DMS153 treated with DMSO at 0.1 percent for 48 hours (cell line): ENCODE results near the gene TSR3.

Experiments used
- DNase-seq: peaks from one replicate; lab custom pipeline; 2025; ENCODE audit not compliant: unreplicated experiment; lab: John Stamatoyannopoulos, UW

The TSR3 gene

DNA sequence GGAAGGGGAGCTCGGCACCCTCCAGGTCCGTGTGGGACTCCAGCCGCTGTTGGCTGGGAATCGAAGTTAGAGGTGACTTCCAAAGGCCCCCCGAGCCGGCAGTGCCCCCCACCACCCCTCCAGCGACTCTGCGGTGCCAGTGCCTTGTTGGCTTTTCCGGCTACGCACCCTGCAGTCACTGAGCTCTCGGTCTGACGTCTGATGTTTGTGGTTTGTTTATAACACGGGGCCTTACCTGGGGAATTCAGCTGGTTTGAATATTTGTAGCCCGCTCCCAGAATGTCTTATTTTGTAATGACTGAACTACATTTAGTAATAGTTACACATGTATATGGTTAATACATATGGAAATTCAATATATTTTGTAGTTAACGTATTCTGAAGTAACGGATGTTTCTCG is 25.3 kb downstream of the TSR3 start:
- DNase-seq: no peak

DNA sequence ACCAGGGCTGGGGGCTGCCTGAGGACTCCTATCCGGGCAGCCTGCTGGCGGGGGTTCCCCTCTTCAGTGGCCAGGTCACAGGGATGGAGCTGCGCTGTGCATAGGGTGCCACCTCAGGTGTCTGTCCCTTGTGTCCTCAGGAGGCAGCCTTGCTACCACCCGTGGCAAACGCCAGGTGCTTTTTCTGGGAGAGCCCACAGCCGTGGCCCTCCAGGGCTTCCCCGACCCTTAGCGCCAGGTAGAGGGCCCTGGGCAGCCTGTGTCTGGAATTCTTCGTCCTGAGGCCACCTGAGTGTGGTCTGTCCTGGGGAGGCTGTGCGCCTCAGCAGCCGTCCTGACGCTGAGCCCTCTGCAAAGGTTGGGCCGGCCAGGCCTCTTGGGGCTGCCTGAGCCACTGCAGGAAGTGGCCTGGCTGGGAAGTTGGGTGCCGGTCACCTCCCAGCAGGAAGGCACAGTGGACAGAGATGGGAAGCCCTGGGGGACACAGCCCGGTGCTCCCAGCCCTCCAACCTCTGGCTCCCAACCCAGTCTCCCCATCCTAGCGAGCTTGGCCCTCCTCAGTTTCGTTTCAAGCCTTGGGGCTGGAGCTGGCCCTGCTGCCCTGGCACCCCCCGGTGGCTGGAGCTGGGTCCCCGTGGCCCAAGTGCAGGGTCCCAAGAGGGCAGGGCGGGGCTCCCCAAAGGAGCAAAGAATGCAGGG is 25.9 kb downstream of the TSR3 start:
- DNase-seq: no peak

DNA sequence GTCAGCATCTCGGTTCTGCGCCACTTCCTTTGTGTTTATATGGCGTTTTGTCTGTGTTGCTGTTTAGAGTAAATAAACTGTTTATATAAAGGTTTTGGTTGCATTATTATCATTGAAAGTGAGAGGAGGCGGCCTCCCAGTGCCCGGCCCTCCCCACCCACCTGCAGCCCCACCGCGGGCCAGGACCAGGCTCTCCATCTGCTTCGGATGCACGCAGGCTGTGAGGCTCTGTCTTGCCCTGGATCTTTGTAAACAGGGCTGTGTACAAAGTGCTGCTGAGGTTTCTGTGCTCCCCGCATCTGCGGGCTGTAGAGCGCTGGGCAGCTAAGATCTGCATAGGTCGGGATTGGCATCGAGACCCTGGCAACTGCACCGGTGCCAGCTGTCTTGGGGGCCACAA is 26.4 kb downstream of the TSR3 start:
- no peak for DNase-seq

DNA sequence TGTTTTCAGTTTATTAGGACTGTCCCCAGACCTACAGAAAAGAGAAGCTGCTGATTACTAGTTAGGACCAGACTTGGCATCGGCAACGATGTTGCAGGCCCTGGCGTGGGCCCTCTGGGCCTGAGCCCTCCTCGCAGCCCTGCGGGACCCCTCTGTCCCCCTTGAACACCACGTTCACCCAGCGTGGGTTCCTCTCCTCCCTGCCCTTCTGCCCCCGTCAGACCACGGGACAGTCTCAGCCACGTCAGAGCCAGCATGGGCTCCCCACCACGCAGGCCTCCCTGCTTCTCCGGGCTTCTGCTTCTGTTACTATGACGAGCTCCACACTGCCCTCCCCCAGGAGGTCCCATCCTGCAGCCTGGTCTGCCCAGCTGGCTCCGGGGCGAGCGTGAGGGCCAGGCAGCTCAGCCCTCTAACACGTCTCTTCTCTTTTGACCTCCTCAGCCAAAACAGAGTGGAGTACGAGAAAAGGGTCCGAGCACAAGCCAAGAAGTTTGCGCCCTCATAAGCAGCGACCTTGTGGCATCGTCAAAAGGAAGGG is 27.3 kb downstream of the TSR3 start:
- no peak for DNase-seq

DNA sequence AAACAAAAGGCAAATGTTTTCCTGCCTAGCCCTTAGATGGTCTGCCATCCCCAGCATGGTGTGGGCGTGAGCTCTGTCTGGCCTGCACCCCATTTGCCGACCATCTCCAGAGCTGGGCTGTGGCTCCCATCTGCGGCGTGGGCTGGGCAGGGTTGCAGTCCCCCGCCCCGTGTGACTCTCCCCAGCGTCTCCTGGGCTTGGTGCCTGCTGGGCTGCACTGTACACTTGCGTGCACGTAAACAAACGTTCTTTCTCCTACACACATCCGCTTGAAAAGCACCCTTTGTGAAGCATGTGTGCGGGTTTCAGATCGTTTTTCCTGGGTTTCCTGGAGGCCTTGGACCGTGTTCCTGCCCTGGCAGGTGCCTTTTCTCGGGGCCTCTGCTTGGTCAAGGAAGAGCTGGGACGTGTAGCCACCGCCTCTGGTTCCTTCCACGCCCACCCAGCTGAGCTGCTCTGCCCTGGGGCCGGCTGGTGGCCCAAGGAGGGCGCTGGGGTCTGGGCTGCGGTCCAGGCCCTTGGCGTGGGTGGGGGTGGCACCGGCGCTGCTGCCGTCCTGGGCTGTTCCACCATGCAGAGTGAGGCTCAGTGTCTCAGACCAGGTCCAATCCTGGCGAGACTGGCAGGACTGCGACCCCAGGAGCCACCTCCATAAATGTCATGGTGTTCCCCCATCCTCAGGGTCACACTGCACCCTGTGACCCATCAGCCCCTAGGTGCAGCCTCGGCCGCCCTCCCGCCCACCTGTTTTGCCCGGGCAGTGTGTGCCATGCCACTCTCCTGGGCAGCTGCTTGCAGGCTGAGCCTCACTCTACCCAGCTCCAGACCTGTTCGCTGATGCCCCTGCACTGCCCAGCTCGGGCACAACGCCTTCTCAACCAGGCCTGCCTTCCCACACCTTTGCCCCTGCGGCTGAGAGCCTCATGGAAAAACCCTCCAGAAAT is 28.1 kb downstream of the TSR3 start:
- DNase-seq: no peak

DNA sequence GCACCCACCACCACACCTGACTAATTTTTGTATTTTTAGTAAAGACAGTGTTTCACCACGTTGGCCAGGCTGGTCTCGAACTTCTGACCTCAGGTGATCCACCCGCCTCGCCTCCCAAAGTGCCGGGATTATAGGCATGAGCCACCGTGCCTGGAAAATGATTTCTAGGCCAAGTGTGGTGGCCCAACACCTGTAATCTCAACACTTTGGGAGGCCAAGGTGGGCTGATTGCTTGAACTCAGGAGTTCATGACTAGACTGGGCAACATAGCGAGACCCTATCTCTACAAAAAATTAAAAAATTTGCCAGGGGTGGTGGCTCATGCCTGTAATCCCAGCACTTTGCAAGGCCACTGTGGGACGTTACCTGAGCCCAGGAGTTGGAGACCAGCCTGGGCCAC is 29.3 kb downstream of the TSR3 start:
- no peak for DNase-seq

DNA sequence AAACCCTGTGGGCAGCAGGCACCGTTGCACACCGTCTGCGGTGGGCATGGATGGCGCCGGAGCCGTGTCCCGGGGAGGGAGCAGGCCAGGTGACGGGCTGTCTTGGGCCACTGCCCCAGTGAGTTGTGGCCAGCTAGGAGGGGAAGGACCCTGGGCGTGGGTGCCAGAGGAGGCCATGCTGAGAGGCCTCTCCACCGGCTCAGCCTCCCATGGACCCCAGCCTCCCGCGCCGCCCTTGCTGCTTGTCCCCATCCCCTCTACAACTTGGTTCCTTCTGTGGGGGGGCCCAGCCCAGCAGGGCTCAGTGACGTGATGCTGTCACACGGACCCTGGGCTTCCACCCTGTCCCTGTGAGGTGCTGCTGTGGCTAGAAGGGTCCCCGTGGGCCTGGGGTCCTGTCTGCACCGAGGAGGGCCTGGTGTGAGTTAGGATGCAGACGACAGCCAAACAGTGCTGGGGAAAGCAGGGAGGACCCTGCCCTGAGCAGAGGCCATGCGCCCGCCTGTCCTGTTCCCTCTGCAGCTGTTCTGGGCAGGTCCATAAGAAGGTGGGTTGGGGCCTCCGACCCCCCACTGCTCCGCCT is 30.9 kb downstream of the TSR3 start:
- DNase-seq: no peak

DNA sequence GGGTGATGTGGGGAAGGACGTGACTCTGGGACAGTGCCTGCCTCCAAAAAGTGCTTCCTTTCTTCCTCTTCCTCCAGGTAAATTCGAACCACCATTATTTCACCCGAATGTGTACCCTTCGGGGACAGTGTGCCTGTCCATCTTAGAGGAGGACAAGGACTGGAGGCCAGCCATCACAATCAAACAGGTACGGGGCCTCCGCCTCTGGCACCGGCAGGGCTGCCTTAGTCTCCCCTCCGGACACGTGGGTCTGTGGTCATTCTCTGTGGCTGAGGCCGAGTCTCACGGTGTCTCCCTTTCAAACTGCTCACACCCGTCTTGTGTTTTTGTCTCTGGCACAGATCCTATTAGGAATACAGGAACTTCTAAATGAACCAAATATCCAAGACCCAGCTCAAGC is 31.6 kb downstream of the TSR3 start:
- no peak for DNase-seq

DNA sequence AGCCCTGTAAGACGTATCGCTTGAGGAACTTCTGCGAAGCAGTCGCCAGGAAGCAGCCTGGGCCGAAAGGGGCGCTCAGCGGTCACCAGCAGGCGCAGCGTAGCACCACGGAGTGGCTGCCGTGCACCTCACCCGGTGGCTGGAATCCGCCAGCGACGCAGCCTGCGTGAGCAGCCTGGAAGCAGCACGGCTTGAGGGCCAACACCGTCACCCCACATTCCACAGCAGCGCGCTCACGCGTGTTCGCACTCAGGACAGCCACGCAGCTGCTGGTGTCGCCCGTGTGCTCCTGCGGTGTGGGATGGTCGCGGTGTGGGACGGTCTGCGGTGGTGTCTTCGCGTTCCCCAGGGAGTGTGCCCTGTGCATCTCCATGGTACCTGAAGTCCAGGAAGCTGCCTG is 32.6 kb downstream of the TSR3 start:
- DNase-seq: no peak

DNA sequence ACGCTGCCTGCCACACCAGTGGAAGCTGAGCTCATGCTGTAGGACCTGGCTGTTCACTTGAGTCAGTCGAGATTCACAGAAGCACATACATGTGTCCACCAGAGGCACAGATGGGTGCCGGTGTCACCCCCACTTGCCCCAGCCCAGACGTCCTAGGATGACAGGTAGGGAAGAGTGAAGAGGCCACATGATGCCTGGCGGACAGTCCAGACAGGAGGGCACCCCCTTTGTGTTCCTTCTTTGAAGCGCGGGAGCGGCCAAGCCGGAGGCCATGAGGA is 33.5 kb downstream of the TSR3 start:
- DNase-seq: no peak

DNA sequence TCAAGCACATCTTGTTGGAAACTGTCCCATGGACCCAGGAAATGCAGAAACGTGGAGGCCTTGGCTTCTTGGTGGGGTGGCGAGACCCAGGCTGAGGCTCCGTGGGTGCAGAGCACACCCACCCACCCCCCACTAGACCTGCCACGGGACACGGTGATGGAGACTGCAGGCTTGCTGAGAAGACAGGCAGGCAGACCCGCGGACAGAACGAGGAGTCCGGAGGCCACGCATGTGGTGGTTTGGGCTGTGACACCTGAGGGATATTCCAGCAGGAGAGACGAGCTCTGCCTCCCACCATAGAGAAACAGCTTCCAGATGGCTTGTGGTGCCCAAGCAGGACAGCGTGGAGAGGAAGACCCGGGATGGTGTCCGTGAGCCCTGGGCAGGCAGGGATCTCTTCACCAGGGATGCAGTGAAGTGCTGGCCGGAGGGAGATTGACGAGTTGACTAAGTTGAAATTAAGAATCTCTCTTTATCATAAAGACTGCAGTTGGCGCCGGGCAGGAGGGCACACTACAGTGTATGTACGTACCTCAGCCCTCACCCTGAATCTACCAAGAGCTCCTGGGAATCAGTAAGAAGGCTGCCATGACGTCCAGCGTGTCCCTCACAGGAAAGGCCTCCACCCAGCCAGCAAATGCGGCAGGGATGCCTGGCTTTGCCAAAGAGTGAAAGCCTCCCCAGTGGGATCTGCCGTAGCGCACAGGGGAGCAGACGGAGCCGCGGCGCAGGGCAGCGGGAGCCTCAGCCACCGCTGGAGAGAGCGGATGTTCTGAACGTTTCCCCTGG is 34.0 kb downstream of the TSR3 start:
- DNase-seq: no peak

DNA sequence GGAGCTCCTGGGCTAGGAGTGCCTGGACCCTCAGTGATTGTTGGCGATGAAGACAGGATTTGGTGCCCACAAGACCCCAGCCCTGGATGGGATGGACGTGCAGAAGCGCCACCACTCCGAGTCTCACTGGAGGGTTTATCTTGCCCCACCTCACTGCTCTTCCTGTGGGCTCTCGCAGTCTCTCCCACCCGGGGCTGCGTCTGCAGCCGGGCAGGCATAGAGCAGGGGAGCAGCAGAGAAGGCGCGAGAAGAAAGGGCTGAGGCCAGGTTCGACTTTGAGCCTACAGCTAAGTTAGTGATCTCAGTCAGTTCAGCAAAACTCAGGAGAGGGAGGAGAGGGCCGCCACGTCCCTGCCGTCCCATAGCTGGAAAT is 35.7 kb downstream of the TSR3 start:
- no peak for DNase-seq

DNA sequence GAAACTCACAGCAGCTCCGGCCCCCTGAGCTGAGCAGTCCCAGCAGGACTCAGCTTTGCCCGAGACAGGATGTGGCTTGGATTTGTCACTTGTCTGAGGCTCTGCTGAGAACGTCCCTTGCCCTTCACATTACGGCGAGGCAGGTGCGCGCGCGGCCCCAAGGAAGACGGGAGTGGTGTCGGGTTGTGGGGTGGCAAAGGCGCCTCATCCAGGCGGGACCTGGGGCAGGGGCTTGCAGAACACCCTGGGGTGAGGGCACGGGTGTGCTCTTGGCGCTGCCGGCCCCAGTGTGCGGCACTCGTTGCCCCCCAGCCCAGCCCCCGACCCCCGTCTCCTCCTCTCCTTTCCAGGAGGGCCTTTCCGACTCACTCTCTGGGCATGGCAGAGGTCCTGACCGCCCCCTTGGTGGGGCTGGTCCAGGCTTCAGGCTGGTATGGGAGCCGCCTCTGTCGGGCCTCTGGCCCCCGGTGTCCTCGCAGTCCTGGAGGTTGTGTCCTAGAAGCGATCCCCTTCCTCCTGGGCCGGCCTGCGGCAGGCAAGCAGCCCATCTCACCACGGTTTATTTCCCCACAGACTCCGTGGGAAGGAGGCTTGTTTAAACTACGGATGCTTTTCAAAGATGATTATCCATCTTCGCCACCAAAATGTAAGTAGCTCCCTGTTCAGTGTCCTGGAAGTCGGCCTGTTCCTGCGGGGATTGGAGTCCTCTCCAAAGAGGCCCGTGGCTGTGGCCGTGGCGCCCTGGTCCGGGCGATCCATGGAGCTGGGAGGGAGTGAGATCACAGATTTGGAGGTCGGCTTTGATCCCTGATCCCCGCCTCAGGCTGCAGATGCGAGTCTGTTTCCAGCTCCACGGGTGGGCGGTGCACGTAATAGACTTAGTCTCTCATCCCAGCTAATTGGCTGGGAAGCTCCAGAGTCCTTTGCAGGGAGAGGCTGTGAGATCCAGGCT is 36.3 kb downstream of the TSR3 start:
- DNase-seq: no peak

DNA sequence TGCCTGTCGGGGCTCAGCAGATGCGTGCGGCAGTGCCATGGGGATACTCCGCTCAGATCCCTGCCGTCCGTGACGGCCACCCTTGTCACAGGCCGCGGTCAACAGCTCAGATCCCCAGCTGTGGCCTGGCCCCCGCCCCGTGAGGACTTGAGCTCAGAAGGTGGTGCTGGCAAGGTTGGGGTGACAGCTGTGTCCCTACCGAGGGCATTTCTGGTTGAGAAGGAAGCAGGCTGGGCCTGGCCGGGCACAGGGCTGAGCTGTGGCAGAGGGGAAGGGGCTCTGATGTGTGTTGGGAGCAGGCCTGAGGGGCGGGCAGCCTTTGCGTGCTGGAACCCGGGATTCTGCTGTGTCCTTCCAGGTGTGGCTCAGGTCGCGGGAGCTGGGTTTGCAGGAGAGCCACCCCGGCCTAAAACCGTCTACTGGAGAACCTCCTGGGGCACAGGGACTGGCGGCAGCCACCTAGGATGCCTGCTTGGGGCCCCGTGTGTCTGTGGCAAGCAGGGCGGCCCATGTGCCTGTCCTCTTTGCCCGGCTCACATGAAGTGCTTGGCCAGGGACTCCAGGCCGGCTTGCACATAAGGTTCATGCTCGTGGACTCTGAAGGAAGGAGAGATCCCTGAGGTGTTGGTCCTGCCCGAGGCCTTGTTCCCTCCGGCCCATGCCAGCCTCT is 37.1 kb downstream of the TSR3 start:
- no peak for DNase-seq

DNA sequence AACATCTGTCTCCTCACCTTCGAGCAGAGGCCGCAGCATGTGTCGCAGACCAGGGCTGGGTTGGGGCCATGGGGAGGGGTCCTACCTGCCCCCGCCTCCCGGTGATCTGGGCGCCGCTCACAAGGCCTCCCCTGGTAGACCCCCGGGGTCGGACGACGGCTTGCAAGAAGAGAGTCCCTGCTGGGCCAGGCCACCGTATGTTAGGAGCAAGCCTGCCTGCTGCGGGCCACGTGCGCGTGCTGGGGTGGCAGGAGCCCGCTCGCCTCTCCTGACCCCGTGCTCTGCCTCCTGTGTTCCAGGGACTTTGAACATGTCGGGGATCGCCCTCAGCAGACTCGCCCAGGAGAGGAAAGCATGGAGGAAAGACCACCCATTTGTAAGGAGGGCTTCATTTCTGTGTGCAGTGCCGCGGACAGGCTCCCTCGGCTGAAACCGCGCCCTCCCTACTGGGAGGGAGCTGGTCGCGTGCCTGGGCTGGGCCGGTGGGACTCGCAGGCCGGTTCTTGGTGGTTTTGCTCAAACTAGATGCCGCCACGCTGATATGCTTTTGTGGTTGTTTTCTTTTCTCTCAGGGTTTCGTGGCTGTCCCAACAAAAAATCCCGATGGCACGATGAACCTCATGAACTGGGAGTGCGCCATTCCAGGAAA is 37.8 kb downstream of the TSR3 start:
- DNase-seq: no peak

DNA sequence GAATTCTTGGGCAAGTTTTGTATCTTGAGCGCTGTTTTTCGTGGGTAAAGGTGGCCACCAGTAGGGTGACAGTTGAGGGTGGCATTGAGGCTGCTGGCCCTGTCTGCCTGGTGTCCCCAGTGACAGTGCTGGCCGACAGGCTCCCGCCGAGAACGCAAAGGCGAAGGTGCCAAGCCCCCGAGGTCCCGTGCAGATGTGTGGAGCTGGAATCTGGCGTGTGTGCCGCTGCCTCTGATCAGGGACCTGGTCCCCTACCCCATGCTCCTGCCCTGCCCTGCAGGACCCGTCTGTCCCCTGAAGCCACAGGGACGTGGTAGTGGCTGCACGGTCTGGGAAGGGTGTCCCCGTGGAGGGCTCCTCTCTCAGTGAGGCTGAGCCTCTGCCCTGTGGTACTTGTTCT is 38.8 kb downstream of the TSR3 start:
- DNase-seq: no peak

DNA sequence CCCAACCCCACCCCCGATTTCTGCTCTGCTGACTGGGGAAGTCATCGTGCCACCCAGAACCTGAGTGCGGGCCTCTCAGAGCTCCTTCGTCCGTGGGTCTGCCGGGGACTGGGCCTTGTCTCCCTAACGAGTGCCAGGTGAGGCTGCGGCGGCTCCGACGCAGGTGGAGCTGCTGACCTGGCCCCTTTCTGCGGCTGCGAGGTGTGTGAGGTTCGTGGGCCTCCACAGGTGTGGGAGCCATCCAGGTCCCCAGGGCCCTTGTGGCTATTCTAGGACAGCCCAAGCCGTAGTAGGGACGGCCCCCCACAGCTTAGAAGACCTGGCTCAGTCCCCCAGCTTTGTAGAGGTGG is 39.2 kb downstream of the TSR3 start:
- no peak for DNase-seq

DNA sequence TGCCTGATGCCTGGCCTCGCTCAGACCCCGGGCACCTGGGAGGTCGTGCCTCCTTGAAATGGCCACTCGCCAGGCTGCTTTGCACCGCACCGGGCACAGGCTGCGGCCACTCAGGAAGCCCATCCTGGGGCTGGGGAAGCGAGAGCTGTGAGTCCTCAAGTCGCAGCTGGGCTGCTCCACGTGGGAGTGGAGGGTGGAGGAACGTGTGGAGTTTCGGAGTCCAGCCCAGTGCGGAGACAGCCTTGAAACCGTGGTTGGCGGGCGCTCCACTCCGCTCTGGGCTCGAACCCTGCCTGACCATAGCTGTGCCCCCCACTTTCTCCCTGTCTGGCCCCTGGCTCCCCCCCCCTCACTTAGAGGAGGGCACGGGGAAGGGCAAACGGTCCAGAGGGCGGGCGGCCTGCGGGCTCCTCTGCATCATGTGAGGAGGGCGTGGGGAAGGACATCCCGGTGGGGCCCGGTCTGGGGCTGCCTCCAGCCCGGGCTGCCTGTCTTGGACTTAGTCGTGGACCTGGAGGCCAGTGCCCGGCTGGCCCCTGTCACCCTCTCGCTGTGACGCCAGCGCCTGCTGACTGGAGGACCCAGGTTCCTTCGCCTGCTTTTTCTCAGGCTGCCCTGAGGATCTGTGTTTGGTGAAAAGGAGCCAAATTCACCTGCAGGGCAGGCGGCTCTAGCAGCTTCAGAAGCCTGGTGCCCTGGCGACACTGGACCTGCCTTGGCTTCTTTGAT is 39.8 kb downstream of the TSR3 start:
- no peak for DNase-seq
